Esophagus squamous epithelium (tissue), 5 donors: Measurements from ENCODE around the gene CAPRIN1. TPM values are rescaled to one million over a fixed set of nuclear protein-coding genes. Genes with fewer than 3 reads are reported as not detected.

Experiments
- DNase-seq: peaks from one replicate; lab custom pipeline; 2025; lab: John Stamatoyannopoulos, UW
- H3K27ac ChIP-seq, 4 donors: fragments of 200-600 bp; sonication (generic); one replicate each; pipeline ENCODE4 v1.5.1; 2016 to 2019; ENCODE audit warnings: mild to moderate bottlenecking in 1 of 4
- H3K27me3 ChIP-seq, 4 donors: fragments of 200-600 bp; sonication (generic); 1 replicate in 3 of 4; 2 replicates in 1 of 4; pipeline versions ENCODE4 v1.5.1 to v1.6.0; 2017 to 2021; ENCODE audit warnings: antibody characterized with exemption in 1 of 4
- H3K36me3 ChIP-seq, 3 donors: fragments of 200-600 bp; sonication (generic); one replicate each; pipeline ENCODE4 v1.5.1; 2016 to 2019
- H3K4me1 ChIP-seq, 3 donors: fragments of 200-600 bp; sonication (generic); one replicate each; pipeline ENCODE4 v1.5.1; 2017 to 2019
- H3K4me3 ChIP-seq, 4 donors: fragments of 200-600 bp; sonication (generic); 1 replicate in 3 of 4; 2 replicates in 1 of 4; pipeline ENCODE4 v1.5.1; 2016 to 2019; ENCODE audit warnings: mild to moderate bottlenecking in 2 of 4, moderate library complexity in 1 of 4
- H3K9me3 ChIP-seq, 3 donors: fragments of 200-600 bp; sonication (generic); one replicate each; pipeline ENCODE4 v1.5.1; 2016 to 2019
- CTCF ChIP-seq, 6 experiments: fragments of 450-650 bp in 4 of 6; fragments of 200-600 bp in 2 of 6; sonication (generic) in 2 of 6; IDR thresholded peaks; one replicate each; pipeline ENCODE4 v1.5.1; 2016 to 2019; ENCODE audit warnings: antibody characterized with exemption in 6 of 6, mild to moderate bottlenecking in 4 of 6, moderate library complexity in 4 of 6
- POLR2A ChIP-seq, 4 donors: fragments of 450-650 bp; IDR thresholded peaks; one replicate each; pipeline ENCODE4 v1.6.1; 2017; ENCODE audit warnings: antibody characterized with exemption in 4 of 4, mild to moderate bottlenecking in 4 of 4, moderate library complexity in 3 of 4
- WGBS, 2 donors: methylation state at CpG; one replicate each; pipeline ENCODE4 v1.1.5; 2018; 5-methylcytosine and 5-hydroxymethylcytosine counted together
- intact Hi-C: fragments of 100-400 bp; cut with DNase I; formaldehyde crosslinking; loops from one replicate; pipeline ENCODE4 v1.15.0; 2022
- total RNA-seq, 4 donors: library from RNA; depleted of rRNA; stranded (reverse); fragments of >200 nt; gene quantifications; one replicate each; pipeline ENCODE4 v1.1.0, GENCODE V29; 2016
- donor health status: DM: yes; HTN: yes; CAD: no.

Gene CAPRIN1
- total RNA-seq, 4 donors from 2014 or later: 94.1 to 151 (median 132) TPM

GRCh38 chr11:34105079-34105956 lies 53.8 kb downstream of the CAPRIN1 start, which contains the start of gene NAT10:
TSS of gene NAT10 (plus strand) at chr11:34105629. CDS start at chr11:34108226, 2,597 bp downstream.
- peaks cover 0 to 46% (median 7%) of the 10 kb centered on the region in 3 donors for H3K36me3 ChIP-seq
- H3K27ac ChIP-seq: peak within 1 kb of the TSS; percentile 93 to 96 (median 94)
- peak within 1 kb of the TSS; percentile 70 to 91 (median 76) for H3K4me3 ChIP-seq
- intact Hi-C loops: loop anchor here (5.0 to 10.0 kb wide), 2 partner anchors 51 to 108 kb away; partner anchors contain the start of gene CAPRIN1
- H3K9me3 ChIP-seq: no peaks in the 10 kb centered on the region
- H3K4me1 ChIP-seq: peaks cover 7 to 34% (median 12%) of the 10 kb centered on the region in 3 donors
- 0 to 1% methylated on average over 24 to 31 of the region's 55 CpGs for WGBS, 2 donors
- H3K27me3 ChIP-seq: no peaks in the 10 kb centered on the region
- peak in 3 of 4 donors; percentile 69 to 82 (median 70) for TF ChIP-seq POLR2A (IDR thresholded peaks at IDR 0.05)
- peak in 3 of 6 experiments; percentile 15 to 47 (median 26) for TF ChIP-seq CTCF (IDR thresholded peaks at IDR 0.05)
- peak; percentile 87 for DNase-seq

- intact Hi-C loops: loop anchor here (5.0 to 10.0 kb wide), 2 partner anchors 51 to 109 kb away; partner anchors contain the start of gene CAPRIN1
- no peak for DNase-seq
Measured at GRCh38 chr11:34105957-34106504, 54.5 kb downstream of the CAPRIN1 start.

GRCh38 chr11:34111722-34112270 lies 60.3 kb downstream of the CAPRIN1 start:
- no peak for DNase-seq
- Histone ChIP-seq H3K4me3 (no peak overlapping the region), H3K4me1 (peaks cover 0 to 14% (median 4%) of the 10 kb centered on the region in 3 donors), H3K27me3 (no peaks in the 10 kb centered on the region), H3K27ac (no peak overlapping the region), H3K36me3 (peaks cover 9 to 93% (median 55%) of the 10 kb centered on the region in 3 donors), H3K9me3 (no peaks in the 10 kb centered on the region)
- 92 to 95% methylated on average over 5 to 6 of the region's 6 CpGs for WGBS, 2 donors
- intact Hi-C loops: no loop called here
- TF ChIP-seq CTCF (IDR thresholded peaks at IDR 0.05) (no peak), POLR2A (IDR thresholded peaks at IDR 0.05) (no peak)

More at GRCh38 chr11:34105957-34106504, 54.5 kb downstream of the CAPRIN1 start:
- H3K4me1 ChIP-seq: peaks cover 7 to 34% (median 12%) of the 10 kb centered on the region in 3 donors
- TF ChIP-seq CTCF (IDR thresholded peaks at IDR 0.05) (no peak), POLR2A (IDR thresholded peaks at IDR 0.05) (no peak)
- 1% methylated on average over 17 of the region's 17 CpGs for WGBS, 2 donors
- H3K27me3 ChIP-seq: no peaks in the 10 kb centered on the region
- H3K9me3 ChIP-seq: no peaks in the 10 kb centered on the region
- H3K36me3 ChIP-seq: peaks cover 0 to 45% (median 11%) of the 10 kb centered on the region in 3 donors
- H3K27ac ChIP-seq: peak overlapping the region; percentile 93 to 96 (median 94)
- H3K4me3 ChIP-seq: peak overlapping the region; percentile 70 to 91 (median 76)

- 92 to 100% methylated on average over 2 of the region's 2 CpGs for WGBS, 2 donors
- Histone ChIP-seq H3K36me3 (peaks cover 26 to 99% (median 70%) of the 10 kb centered on the region in 3 donors), H3K27ac (no peak overlapping the region), H3K27me3 (no peaks in the 10 kb centered on the region), H3K4me1 (no peaks in the 10 kb centered on the region), H3K9me3 (no peaks in the 10 kb centered on the region), H3K4me3 (no peak overlapping the region)
- DNase-seq: no peak
- TF ChIP-seq CTCF (IDR thresholded peaks at IDR 0.05): no peak
- TF ChIP-seq POLR2A (IDR thresholded peaks at IDR 0.05): no peak
- intact Hi-C loops: no loop called here
Measured at GRCh38 chr11:34114014-34114413, 62.5 kb downstream of the CAPRIN1 start.
